CD14-positive monocyte (primary cell): Measurements from ENCODE around the gene PTPRN. TPM values are rescaled to one million over a fixed set of nuclear protein-coding genes. Genes with fewer than 3 reads are reported as not detected.

ENCODE experiments used
- DNase-seq, 3 donors: peaks; one replicate each; pipeline ENCODE4 v3.0.0-alpha.2; 2011 to 2022
- H2AFZ ChIP-seq: 2 replicates; pipeline ENCODE4 v1.6.0; 2012; ENCODE audit warnings: mild to moderate bottlenecking, low read depth, low read length, inconsistent platforms; ENCODE audit not compliant: insufficient read depth, poor library complexity, severe bottlenecking
- H3K27ac ChIP-seq, 2 donors: 1 replicate in 1 of 2; 2 replicates in 1 of 2; pipeline ENCODE4 v1.5.1; 2012 to 2013; ENCODE audit warnings: low read length in 2 of 2, control low read depth in 1 of 2, inconsistent platforms in 1 of 2, low read depth in 1 of 2, mild to moderate bottlenecking in 1 of 2
- H3K27me3 ChIP-seq, 2 donors: one replicate each; pipeline versions ENCODE4 v1.6.0 to v1.6.1; 2011 to 2013; ENCODE audit warnings: low read length in 2 of 2; ENCODE audit not compliant: control insufficient read depth in 2 of 2, insufficient read depth in 2 of 2
- H3K36me3 ChIP-seq, 2 donors: replicated peaks in 1 of 2; 1 replicate in 1 of 2; 2 replicates in 1 of 2; pipeline versions ENCODE4 v1.5.1 to v1.6.1; 2012 to 2013; ENCODE audit warnings: low read length in 2 of 2, control low read depth in 1 of 2, inconsistent platforms in 1 of 2, mild to moderate bottlenecking in 1 of 2; ENCODE audit not compliant: insufficient read depth in 2 of 2, control insufficient read depth in 1 of 2
- H3K4me1 ChIP-seq, 2 donors: 1 replicate in 1 of 2; 2 replicates in 1 of 2; pipeline versions ENCODE4 v1.5.1 to v1.6.1; 2012 to 2013; ENCODE audit warnings: low read length in 2 of 2, control low read depth in 1 of 2, inconsistent platforms in 1 of 2, mild to moderate bottlenecking in 1 of 2, moderate library complexity in 1 of 2; ENCODE audit not compliant: insufficient read depth in 2 of 2, control insufficient read depth in 1 of 2
- H3K4me2 ChIP-seq: replicated peaks from 2 replicates; pipeline ENCODE3; 2012; ENCODE audit warnings: low read length, moderate library complexity, mild to moderate bottlenecking; ENCODE audit not compliant: poor library complexity, severe bottlenecking; ENCODE audit errors: extremely low read depth
- H3K4me3 ChIP-seq, 3 experiments: fragments of 200-600 bp in 1 of 3; sonication (generic) in 1 of 3; replicated peaks in 1 of 3; 1 replicate in 2 of 3; 2 replicates in 1 of 3; pipeline ENCODE4 v1.5.1; 2011 to 2013; ENCODE audit warnings: low read length in 3 of 3, mild to moderate bottlenecking in 3 of 3, control low read depth in 2 of 3, low read depth in 2 of 3, inconsistent platforms in 1 of 3, moderate library complexity in 1 of 3
- H3K79me2 ChIP-seq: 2 replicates; pipeline ENCODE4 v1.6.0; 2012; ENCODE audit warnings: mild to moderate bottlenecking, control low read depth, inconsistent platforms, low read length, moderate library complexity; ENCODE audit not compliant: insufficient read depth
- H3K9ac ChIP-seq: 2 replicates; pipeline ENCODE4 v1.6.0; 2017; ENCODE audit warnings: low read length, mild to moderate bottlenecking; ENCODE audit not compliant: insufficient read depth, poor library complexity, severe bottlenecking
- H3K9me3 ChIP-seq, 2 donors: replicated peaks in 1 of 2; 1 replicate in 1 of 2; 2 replicates in 1 of 2; pipeline versions ENCODE4 v1.5.1 to v1.6.1; 2012 to 2013; ENCODE audit warnings: low read length in 2 of 2, control low read depth in 1 of 2; ENCODE audit not compliant: control insufficient read depth in 1 of 2, insufficient read depth in 1 of 2
- H4K20me1 ChIP-seq: 2 replicates; pipeline ENCODE4 v1.6.0; 2012; ENCODE audit warnings: mild to moderate bottlenecking, low read length, control low read depth, moderate library complexity; ENCODE audit not compliant: insufficient read depth
- H3K27ac Mint-ChIP-seq, 7 donors: one replicate each; pipeline ENCODE4 v1.8.0; 2020; ENCODE audit warnings: mild to moderate bottlenecking in 7 of 7, mixed read lengths in 7 of 7, moderate library complexity in 6 of 7, inconsistent platforms in 2 of 7
- H3K27me3 Mint-ChIP-seq, 3 donors: one replicate each; pipeline ENCODE4 v1.8.0; 2021 to 2022; ENCODE audit warnings: low read depth in 3 of 3, mild to moderate bottlenecking in 3 of 3, mixed read lengths in 3 of 3, moderate library complexity in 3 of 3, inconsistent platforms in 1 of 3
- H3K36me3 Mint-ChIP-seq, 2 donors: one replicate each; pipeline ENCODE4 v1.8.0; 2020; ENCODE audit warnings: mixed read lengths in 2 of 2, inconsistent platforms in 1 of 2, mild to moderate bottlenecking in 1 of 2
- H3K4me1 Mint-ChIP-seq: one replicate; pipeline ENCODE4 v1.8.0; 2020; ENCODE audit warnings: mild to moderate bottlenecking, mixed read lengths
- H3K4me3 Mint-ChIP-seq, 2 donors: one replicate each; pipeline ENCODE4 v1.8.0; 2020; ENCODE audit warnings: mild to moderate bottlenecking in 2 of 2, mixed read lengths in 2 of 2, moderate library complexity in 1 of 2
- H3K9me3 Mint-ChIP-seq, 7 donors: one replicate each; pipeline ENCODE4 v1.8.0; 2020 to 2022; ENCODE audit warnings: mixed read lengths in 7 of 7, mild to moderate bottlenecking in 6 of 7, moderate library complexity in 6 of 7, inconsistent platforms in 2 of 7
- WGBS: methylation state at CpG from one replicate; pipeline ENCODE4 v1.1.5; 2013; ENCODE audit warnings: missing lambda C conversion rate; ENCODE audit not compliant: insufficient coverage; 5-methylcytosine and 5-hydroxymethylcytosine counted together
- intact Hi-C, 2 donors: fragments of 100-400 bp; cut with micrococcal nuclease; formaldehyde crosslinking; loops; one replicate each; pipeline versions ENCODE4 v1.15.0 to v1.15.1; 2023
- polyA plus RNA-seq, 3 donors: library from polyadenylated mRNA; depleted of rRNA in 1 of 3; unstranded in 2 of 3; stranded (reverse) in 1 of 3; fragments of 300-500 nt in 2 of 3; fragments of >200 nt in 1 of 3; fragmentation: Illumina TruSeq in 2 of 3; gene quantifications; 1 replicate in 2 of 3; 2 replicates in 1 of 3; pipeline ENCODE4 v1.2.3, GENCODE V29; 2012 to 2021
- TF ChIP-seq, protein P1 (sequence below): fragments of 200-600 bp; IDR thresholded peaks from one replicate; pipeline ENCODE4 v1.8.0; 2022; ENCODE audit warnings: antibody characterized with exemption, mild to moderate bottlenecking

Gene PTPRN
- polyA plus RNA-seq, 3 donors, result not detected

DNA sequence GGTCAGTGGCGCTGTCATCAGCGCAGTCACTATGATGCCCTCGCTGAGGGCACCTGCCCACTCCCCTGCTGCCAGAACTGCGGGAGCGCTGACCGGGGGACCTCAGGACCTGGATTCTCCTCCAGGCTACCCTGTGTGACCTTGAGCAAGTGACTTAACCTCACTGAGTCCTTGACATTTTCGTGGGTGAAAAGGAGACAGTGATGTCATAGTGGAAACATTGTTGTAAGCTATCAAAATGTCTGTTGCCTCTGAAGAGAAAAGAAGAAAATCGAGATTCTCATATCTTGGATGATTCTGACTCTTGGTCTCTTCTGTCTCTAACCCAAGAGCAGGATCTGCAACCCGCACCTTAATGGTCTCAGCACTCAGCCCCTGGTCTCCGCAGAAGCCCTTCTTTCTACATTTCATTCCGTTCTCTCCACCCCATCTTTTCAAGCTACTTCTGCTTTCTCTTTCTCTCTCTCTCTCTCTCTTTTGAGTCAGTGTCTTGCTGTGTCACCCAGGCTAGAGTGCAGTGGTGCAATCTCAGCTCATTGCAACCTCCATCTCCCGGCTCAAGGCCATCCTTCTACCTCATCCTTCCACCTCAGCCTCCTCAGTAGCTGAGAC is 54.5 kb downstream of the PTPRN start:
- Histone ChIP-seq H3K27ac (peak overlapping the region; percentile 80 to 90), H3K4me1 (peaks cover 40 to 51% of the 10 kb centered on the region in 2 donors), H3K4me3 (peak overlapping the region; percentile 88 to 96 (median 88)), H2AFZ (peak overlapping the region; percentile 89), H3K4me2 (peak overlapping the region; percentile 95), H3K36me3 (peaks cover 14% of the 10 kb centered on the region in 2 donors), H3K27me3 (no peaks in the 10 kb centered on the region), H3K9me3 (no peaks in the 10 kb centered on the region), H4K20me1 (peaks cover 30% of the 10 kb centered on the region), H3K9ac (peak overlapping the region; percentile 84), H3K79me2 (peaks cover 45% of the 10 kb centered on the region)
- TF ChIP-seq, protein P1, sequence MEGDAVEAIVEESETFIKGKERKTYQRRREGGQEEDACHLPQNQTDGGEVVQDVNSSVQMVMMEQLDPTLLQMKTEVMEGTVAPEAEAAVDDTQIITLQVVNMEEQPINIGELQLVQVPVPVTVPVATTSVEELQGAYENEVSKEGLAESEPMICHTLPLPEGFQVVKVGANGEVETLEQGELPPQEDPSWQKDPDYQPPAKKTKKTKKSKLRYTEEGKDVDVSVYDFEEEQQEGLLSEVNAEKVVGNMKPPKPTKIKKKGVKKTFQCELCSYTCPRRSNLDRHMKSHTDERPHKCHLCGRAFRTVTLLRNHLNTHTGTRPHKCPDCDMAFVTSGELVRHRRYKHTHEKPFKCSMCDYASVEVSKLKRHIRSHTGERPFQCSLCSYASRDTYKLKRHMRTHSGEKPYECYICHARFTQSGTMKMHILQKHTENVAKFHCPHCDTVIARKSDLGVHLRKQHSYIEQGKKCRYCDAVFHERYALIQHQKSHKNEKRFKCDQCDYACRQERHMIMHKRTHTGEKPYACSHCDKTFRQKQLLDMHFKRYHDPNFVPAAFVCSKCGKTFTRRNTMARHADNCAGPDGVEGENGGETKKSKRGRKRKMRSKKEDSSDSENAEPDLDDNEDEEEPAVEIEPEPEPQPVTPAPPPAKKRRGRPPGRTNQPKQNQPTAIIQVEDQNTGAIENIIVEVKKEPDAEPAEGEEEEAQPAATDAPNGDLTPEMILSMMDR, result no peak
- intact Hi-C loops, result loop anchor here (1.0 to 5.0 kb wide), 4 partner anchors 24 to 77 kb away; partner anchors contain the start of genes ABCB6 (in 2 of the 2), DNAJB2 (in 2 of the 2), CNPPD1 (in 1 of the 2) and RETREG2 (in 1 of the 2)
- peak; percentile 68 to 84 (median 77) for DNase-seq
- Mint-ChIP-seq H3K9me3 (no peaks in the 10 kb centered on the region), H3K36me3 (peaks cover 17 to 19% of the 10 kb centered on the region in 2 donors), H3K4me1 (peaks cover 39% of the 10 kb centered on the region), H3K27me3 (peaks cover 2 to 4% (median 4%) of the 10 kb centered on the region in 3 donors), H3K4me3 (peak overlapping the region; percentile 87 to 89), H3K27ac (peak overlapping the region; percentile 92 to 98 (median 95))
- WGBS, result 0% methylated on average over 9 of the region's 12 CpGs

DNA sequence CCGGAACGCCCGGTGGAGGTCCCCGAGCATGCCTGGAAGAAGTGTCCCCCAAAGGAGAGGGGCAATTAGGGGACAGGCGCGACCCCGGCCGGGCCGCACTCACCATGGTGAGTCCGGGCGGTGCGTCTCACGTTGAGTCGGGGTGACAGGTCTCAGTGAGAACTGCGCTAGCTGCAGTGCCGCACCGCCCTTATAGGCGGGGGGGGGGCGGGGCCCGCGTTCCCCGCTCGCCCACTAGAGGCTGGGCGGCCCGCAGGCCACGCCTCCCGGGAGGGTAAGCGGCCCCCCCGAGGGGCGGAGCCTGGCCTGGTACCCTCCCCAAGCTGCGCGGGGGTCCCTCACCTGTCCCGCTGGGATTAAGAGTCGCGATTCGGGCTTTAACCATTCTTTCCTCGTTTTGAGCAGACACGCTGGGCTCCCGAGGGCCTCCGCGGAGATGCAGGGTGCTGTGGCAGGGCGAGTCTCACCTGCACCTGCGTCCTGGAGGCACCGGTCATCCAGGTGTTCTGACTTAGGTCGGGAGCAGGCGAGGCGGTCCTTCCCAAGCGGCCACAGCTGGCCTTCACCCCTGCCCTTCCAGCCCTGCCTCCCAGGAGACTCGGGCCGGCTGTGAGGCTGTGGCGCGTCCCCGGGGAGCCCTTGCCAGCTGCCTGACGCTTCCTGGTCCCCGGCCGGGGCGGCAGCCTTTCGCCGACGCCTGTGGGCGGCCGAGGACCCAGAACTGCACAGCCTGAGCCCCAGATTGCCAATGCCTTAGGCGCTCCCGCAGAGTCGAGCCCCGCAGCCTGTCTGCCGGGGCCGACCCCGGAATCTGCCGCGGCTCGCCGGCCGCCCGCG is 55.2 kb downstream of the PTPRN start, which contains the start of gene TUBA4A:
TSS of gene TUBA4A (minus strand) at position 166 of the 837 bp plus-strand sequence. CDS start at position 106, 60 bp downstream.
- Histone ChIP-seq H3K4me2 (peak within 1 kb of the TSS; percentile 95), H3K27ac (peak within 1 kb of the TSS; percentile 80 to 90), H2AFZ (peak within 1 kb of the TSS; percentile 89), H3K4me3 (peak within 1 kb of the TSS; percentile 88 to 96 (median 88)), H3K27me3 (no peaks in the 10 kb centered on the region), H3K79me2 (peaks cover 52% of the 10 kb centered on the region), H3K4me1 (peaks cover 47 to 59% of the 10 kb centered on the region in 2 donors), H3K9ac (peak within 1 kb of the TSS; percentile 84), H3K36me3 (peaks cover 14 to 16% of the 10 kb centered on the region in 2 donors), H3K9me3 (no peaks in the 10 kb centered on the region), H4K20me1 (peaks cover 30% of the 10 kb centered on the region)
- H3K36me3 Mint-ChIP-seq, result peaks cover 18 to 25% of the 10 kb centered on the region in 2 donors
- peak; percentile 81 to 87 (median 83) for DNase-seq
- peaks cover 47% of the 10 kb centered on the region for H3K4me1 Mint-ChIP-seq
- H3K4me3 Mint-ChIP-seq, result peak within 1 kb of the TSS; percentile 90 to 96
- H3K27ac Mint-ChIP-seq, result peak within 1 kb of the TSS; percentile 92 to 98 (median 95)
- WGBS, result under 1% methylated on average over 69 of the region's 76 CpGs
- TF ChIP-seq, protein P1, result no peak
- intact Hi-C loops, result loop anchor here (1.0 to 5.0 kb wide), 4 partner anchors 25 to 77 kb away; partner anchors contain the start of genes ABCB6 (in 2 of the 2), DNAJB2 (in 2 of the 2), CNPPD1 (in 1 of the 2) and RETREG2 (in 1 of the 2)
- no peaks in the 10 kb centered on the region for H3K9me3 Mint-ChIP-seq
- H3K27me3 Mint-ChIP-seq, result peaks cover 0 to 3% (median 2%) of the 10 kb centered on the region in 3 donors
